Activated CD4-positive, CD25-positive, alpha-beta regulatory T cell treated with anti-CD3 and anti-CD28 coated beads, Interleukin-2, amount 50 U/mL, for 72 hours (primary cell): Measurements from ENCODE around the gene PCBD2.

Source experiments
- DNase-seq: peaks from one replicate; pipeline ENCODE4 v3.0.0; 2021

PCBD2 gene

GRCh38 chr5:135008556-135008955, 103.6 kb downstream of the PCBD2 start:
- no peak for DNase-seq

- DNase-seq: no peak
Observed at GRCh38 chr5:135008981-135009735, 104.2 kb downstream of the PCBD2 start.

GRCh38 chr5:135009736-135010501, 105.0 kb downstream of the PCBD2 start:
- no peak for DNase-seq

GRCh38 chr5:135010502-135011354, 105.8 kb downstream of the PCBD2 start:
- no peak for DNase-seq

- DNase-seq: no peak
Observed at GRCh38 chr5:135011355-135012032, 106.6 kb downstream of the PCBD2 start.

- no peak for DNase-seq
Observed at GRCh38 chr5:135012033-135012588, 107.2 kb downstream of the PCBD2 start.
